AML-193 (cell line): ENCODE results near the gene MAD1L1.

Experiments
- DNase-seq, 2 experiments: peaks; one replicate each; lab custom pipeline; 2025; lab: John Stamatoyannopoulos, UW

MAD1L1 gene

DNA sequence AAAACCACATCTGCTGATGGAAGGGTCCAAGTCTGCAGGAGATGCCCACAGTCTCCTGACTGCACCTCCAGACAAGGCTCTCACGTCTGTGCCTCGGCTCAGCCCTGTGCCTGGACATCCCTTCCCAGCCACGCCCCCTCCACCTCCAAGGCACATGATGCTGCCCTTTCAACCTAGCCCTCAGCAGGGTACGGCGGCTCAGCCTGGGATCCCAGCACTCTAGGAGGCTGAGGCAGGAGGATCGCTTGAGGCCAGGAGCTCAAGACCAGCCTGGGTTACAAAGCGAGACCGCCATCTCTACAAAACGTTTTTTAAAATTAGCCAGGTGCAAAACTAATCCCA lies 14.3 kb downstream of the MAD1L1 start:
- no peak for DNase-seq

DNA sequence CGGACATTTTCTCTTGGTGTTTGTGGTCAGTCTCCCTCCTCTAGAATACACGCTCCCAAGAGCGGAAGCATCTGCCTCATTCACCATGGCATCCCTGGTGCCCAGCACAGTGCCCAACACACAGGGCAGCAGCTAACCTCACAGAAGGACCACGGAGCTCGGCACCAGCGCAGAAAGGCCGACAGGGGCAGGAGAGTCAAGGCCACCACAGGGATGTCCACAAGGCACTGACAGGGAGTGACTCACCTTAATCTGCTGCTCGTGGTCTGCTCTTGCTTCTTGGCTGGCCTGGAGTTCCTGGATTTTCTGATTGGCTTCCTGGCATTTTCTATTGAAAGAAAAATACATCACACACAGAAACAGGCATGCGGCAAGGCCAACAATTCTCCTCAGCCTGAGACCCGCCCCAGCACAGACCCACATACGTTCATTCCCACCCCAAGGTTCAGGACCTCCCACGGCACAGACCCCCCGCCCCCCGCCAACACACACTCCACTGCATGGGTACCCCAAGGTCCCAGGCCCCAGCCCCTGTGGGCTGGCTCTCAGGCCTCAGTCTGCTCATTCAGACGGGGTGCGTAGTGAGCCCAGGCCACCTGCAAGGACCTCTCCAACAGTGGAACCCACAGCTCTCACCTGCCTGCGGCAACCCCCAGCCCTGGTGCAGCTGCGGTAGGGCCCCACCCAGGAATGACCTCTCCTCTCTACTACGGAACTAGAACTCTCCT lies 14.9 kb downstream of the MAD1L1 start:
- no peak for DNase-seq

DNA sequence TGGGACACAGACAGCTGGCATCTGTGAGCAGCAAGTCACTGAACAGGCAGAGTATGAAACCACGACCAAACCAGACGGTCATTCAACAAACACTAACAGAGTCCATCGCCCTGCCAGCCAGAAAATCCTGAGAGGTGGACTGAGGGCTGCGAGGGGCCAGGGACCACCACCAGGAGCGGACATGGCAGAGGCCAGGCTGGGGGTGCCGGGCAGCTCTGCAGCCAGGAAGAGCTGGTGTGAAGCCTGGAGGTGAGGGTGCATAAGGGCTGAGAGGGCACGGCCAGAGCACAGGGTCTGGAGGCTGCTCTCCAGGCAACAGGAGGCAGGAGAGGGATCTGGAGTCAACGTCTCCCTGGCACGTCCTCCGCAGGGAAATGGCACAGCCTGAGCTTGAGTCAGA lies 15.5 kb downstream of the MAD1L1 start:
- DNase-seq, result no peak

DNA sequence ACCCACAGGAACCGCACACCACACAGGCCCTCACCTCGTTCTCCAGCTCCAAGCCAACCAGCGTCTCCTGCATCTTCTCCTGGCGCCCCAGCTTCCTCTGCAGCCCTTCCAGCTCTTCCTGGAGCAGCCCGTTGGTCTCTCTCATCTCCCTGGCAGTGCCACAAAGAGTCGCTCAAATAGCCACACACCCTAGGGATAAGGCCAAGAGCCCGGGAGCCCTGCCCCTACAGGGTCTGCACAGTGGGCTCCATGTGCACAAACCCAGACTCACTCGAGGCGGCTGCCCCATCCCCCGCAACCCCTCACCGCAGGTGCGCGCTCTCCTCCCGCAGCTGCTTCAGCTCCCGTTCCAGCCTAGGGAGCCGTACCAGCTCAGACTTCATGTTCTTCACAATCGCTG lies 16.9 kb downstream of the MAD1L1 start:
- no peak for DNase-seq

DNA sequence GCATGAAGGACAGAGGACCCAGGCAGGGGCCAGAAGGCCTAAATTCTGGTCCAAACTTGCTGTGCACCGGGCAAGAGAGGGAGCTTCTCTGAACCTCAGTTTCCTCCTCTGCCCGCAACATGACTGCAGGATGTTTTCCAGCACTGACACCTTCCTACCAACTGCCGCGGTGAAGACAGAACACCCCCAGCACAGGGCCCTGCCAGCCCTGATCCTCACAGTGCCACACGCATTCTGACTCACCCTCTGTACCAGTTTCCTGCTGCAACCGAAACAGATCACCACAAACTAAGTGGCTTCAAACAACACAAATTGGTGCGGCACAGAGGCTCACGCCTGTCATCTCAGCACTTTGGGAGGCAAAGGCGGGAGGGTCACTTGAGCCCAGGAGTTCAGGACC lies 18.1 kb downstream of the MAD1L1 start:
- DNase-seq, result no peak

DNA sequence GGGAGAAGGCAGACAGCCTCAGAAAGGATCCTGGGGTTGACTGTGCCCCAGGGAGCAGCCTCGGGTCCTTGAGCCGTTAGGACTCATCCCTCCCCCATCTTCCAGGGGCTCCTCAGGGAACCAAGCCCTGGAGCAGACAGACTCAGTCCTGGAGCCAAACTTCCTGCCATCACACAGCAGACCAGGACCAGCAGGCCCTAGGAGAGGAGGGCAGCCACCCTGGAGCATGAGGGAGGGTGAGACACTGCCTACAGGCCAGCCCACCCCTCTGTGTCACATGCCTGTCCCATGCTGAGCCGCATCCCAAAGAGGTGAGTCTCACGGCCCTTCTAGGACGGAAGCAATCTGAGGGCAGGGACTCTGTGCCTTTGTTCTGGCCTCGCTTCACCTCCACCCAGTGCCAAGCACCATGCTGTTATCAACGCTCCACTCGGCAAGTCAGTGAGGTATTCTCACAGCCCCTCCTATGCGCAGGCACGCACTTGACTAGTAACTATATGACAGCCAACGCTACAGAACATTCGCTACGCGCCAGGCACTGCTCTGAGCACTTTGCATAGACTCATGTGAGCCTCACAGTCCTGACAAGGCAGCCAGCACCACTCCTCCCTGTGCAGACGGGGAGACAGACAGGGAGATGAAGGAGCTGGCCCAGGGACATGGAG lies 19.1 kb downstream of the MAD1L1 start:
- DNase-seq, result no peak

DNA sequence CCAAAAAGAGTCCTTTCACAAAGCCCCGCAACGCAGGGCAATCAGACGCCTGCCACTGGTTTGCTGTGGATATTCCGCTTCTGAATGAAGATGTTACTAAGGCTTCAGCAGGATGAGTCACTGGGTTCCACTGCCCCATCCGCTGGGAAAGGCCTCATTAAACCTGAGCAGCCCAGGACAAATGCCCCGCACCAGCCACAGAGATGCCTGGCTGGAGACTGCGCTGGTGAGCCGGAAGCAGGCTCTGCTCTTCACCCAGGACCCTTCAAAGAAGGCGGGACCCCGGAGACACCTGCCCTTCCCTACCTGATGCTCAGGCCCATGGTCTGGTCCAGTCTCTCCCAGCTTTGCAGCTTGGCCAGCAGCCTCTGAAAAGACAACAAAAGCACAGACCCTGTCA lies 19.8 kb downstream of the MAD1L1 start:
- DNase-seq, result no peak

DNA sequence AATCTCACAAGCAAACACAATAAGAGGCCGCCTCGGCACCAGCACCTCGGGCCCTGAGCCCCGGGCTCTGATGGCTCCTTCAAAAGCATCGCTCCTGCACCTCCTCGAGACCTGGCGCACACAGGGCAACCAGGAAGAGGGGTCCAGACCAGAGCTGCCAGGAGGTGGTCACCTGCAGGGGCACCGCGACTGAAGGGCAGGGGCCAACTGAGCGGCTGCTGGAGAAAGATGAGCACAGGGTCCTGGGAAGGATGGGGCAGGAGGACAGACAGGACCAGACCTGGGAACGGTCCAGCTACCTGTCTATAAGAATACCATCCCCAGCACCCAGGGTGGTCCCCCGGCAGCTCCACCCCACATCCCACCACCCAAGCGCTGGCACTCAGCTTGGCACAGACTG lies 20.8 kb downstream of the MAD1L1 start:
- no peak for DNase-seq

DNA sequence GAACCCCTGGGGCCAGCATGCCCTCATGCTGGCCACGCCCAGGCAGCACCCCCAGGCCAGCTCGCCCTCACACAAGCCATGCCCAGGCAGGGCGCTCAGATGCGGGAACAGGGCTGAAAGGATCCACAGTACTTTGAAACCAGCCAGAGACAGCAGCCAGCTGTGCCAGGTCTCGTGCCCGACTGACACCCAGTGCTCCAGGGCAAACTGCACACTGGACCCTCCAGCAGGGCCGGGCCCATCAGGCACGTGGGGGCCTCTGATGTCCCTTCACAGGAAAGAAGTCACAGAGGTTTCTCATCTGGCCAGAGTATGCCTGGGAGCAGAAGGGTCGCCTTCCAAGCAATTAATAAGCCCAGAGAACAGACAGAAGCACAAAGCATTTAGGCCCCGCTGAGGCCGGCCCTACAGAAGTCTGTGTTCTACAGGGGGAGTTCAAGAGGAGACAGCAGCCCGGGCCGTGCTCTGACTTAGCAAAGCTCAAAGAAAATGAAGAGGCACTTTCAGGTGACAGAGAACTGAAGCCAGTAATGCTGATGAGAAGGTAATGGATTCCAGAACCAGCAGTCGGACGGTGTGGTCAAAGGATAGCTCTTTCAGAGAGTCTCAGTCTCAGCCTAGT lies 21.4 kb downstream of the MAD1L1 start:
- no peak for DNase-seq

DNA sequence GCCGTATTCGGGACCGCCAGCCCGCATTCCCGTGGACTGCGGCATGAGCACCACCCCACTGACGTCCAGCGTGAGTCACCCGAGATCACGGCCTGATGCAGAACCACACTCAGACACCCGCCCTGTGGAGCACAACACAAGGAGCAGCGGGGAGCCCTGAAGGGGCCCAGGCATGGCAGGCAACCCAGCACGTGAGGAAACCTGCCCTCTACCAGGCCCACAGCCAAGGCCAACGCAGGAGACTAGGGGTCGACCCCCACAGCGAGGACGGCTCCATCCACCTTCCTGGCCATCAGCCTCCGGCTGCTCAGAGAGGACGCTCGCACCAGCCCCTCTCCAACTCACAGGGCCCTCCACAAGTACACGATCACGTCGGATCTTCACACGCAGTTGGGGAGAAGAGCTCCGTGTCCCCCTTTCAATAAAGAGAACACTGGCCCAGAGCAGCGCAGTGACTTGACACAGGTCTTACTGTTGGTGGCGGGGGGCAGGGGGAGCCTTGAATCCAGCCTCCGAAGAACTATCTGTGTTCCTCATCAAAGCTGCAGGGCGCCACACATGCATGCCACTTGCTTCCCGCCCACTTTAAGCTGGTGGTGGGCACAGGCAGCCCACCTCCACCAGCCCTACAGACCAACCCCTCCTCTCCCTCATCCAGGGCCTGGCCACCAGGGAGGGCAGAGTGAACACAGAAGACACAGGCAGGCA lies 22.0 kb downstream of the MAD1L1 start:
- DNase-seq, result no peak

DNA sequence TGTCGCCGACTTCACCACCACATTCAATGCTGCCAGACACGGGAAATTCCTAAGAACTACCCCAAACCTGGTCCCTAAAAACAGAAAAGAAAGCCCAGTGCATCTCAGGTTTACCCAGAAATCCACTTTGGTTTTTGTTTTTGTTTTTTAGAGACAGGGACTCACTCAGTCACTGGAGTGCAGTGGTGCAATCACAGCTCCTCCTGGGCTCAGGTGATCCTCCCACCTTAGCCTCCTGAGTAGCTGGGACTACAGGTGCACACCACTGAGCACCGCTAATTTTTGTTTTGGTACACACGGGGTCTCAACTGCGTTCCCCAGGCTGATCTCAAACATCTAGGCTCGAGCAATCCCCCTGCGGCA lies 22.8 kb downstream of the MAD1L1 start:
- no peak for DNase-seq

DNA sequence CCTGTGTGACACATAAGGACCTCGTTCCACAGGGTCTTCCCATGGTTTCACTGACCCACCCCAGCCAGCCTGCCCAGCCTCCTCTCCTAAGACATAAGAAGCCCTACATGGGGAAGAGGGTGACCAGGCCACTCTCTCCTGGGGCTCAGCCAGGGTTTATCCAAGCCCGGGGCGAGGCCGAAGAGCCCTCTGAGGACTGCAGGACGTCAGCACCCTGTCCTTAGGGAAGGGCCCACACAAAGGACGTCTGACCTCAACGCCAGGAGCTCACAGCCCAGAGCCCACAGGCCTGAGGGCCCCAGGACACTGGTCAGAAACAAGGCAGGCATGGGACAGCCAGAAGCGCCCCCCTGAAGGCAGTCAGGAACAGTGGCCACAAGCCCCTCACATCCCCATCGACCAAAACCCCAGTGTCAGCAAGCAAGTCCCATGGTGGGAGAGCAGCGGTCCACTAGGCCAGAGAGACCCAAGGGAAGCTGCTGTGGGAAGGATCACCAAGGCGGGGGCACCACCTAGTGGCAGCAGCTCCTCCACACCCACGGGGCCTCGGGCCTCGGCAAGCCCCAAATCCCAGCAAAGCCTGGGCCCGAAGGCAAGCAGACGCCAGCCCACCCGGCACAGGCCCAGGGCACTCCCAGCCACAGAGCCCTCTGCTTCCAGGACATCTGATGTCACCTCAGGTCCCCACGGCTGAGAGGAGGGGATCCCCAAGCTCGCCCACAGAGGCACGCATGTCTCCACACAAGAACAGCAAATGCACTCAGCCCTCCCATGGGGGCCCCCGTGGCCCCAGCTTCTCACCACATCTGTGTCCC lies 23.4 kb downstream of the MAD1L1 start:
- peak; percentile 1 to 15 for DNase-seq

DNA sequence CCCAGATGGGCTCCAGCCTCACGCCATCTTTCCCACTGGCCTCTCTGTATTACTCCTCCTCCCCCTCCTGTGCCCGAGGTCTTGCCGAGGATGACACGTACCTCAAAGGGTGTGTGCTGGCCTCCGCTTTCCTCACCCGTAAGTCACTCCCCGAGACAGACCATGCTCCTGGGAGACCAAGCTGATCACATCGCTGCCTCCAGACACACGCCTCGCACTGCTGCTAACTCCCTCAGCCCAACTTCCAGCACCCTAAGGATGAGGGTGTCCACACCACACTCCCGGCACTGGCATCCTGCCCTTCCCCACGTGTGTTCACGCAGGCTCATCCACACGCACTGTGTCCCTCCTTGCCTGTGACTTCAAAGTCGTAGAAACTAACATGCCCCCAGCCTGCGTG lies 24.0 kb downstream of the MAD1L1 start:
- DNase-seq, result no peak

DNA sequence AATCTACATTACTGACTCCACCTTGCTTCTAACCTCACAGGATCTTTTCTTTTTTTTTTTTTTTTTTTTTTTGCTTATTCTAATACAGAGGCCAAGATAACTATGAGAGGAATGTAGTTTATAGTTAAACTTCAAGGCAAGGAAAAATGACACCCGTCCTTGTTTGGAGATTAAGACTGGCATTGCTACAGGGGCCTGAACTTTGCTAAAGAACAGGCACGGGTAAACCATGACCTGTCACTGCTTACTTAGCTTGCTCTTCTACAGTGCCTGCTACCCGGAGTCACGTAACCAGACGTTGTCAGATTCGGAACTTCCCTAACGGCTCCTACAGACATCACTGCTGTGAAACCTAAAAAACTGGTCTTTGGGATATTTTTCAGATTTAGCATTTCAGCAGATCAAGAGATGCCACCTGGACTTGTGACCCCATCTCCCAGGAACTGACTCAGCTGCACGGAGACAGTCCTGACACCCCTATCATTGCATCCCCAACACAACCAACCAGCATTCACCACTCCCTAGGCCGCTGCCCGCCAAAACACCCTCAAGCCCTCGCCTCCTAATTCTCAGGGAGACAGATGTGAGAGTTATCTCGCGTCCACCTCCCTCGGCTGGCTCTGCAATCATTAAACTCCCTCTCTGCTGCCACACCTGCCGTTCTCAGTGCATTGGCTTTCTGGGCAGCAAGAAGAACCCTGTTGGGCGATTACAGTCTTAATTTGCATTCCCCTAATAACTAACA lies 27.5 kb downstream of the MAD1L1 start:
- DNase-seq, result no peak

DNA sequence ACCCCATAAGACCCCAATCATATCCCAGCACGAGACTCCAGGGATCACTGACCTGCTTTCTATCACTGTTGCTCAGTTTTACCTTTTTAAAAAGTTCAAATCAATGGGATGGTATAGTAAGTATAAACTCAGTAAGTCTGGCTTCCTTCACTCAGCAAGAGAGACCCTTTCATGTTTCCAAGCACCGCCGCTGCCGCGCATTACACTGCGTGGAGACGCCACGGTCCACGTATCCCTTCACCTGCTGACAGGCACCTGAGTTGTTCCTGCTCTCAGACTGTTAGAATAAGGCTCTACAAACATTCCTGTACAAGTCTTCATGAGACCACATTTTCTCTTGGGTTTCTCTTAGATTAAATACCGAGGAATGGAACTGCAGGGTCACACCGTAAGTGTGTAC lies 28.3 kb downstream of the MAD1L1 start:
- no peak for DNase-seq

DNA sequence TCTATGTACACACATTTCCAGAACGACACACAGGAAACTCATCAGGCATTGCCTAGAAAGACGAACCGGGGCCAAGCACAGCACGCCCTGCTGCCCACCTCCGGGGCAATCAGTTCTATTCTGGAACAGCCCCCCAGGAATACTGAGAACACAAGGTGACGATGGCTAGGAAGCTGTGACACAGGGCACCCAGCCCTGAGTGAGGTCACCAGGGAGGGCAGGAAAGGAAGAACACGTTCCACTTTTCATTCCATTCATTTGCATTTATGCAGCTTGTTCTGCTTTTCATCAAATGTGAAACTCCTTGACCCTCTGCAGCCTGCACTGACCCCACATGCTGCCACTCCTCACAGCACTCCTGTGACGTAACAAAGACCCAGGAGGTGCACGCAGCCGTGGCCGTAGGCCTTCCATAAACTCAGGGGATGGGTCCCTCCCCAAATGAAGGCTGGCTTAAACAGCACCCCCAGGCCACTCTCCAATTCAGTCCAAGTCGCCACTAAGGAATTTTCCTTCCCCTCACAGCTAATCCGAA lies 28.9 kb downstream of the MAD1L1 start:
- DNase-seq, result no peak

DNA sequence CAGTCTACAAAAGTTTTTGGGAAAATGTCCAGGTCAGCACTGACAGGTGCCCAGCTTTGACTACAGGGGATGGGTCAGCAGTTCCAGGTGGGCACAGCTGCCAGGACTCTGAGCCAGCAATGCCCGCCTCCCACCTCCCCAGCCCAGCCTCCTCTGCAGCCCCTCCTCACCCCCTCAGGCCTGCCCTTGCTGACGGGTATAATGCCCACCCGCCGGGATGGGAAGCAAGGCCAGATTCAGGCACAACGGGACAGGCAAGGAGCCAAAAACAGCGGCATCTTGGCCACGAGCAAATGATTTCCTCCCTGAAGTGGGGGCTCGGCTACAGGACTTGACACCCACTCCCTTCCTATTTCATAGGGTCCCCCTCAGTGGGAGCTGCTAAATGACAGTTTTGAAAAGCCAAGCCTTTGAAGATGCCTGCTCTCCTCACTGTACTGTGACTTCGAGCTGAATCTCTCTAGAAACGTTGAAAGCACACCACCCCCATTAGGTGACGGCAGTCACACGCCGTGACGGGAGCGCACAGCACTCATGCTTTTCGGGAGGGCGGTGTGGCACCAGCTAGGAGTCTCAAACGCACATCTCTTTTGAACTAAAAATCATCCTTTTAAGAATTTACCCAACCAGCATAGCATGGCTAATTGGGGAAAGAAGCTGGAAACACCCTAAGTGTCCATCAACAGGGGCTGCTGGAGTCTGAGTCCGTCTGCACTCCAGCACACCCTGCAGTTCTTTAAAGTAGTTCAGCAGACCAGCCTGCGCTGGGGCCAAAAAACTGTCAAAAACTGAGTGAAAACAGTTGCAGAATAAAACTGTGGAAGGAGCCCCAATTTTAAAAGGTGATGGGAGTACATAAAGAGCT lies 29.6 kb downstream of the MAD1L1 start:
- no peak for DNase-seq

DNA sequence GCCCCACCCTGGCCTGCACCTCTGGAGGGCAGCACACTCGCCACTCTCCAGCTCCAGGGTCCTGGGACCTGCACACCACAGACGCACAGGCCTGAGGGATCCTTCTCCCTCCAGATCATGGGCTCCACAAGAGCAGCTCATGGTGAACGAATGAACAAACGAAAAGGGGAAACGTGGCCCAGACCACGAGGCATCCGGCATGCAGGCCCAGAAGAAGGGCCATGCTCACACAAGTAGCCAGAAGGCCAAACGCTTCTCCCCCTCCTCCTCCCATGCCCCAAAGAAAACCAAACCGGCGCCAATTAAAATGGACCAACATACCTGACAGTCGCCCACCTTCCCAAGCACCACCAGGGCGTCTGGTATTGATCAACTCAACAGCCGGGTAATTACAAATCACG lies 30.4 kb downstream of the MAD1L1 start:
- DNase-seq, result no peak

DNA sequence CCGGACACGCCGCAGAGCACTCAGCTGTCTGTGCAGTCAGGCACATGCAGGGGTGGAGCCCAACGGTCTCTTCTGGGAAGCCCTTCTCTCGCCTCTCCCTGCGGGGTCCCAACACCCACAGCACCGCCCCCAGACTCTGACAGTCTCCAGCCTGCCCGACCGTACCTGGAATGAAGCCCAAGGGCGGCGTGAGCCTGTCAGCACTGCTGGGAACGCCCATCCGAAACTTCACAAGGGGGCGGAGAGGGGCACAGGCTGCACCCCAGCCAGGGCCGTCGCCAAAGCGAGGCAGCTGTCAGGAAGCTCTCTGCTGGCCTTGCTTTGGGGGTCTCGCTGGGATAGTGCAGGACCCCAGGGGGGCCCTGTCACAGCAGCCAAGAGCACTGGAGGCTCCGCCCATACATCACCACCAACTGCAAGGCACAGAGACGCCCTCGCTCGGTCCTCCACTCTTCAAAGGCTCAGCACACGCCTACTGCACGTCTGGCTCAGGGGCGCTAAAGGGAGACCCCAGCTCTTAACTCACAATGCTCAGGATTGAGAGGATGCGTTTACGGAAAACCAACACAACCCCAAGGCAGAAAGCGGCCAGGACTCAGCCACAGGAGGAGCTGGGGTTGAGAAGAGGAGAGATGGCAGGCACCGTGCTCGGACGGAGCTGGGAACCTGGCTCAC lies 30.9 kb downstream of the MAD1L1 start:
- no peak for DNase-seq

DNA sequence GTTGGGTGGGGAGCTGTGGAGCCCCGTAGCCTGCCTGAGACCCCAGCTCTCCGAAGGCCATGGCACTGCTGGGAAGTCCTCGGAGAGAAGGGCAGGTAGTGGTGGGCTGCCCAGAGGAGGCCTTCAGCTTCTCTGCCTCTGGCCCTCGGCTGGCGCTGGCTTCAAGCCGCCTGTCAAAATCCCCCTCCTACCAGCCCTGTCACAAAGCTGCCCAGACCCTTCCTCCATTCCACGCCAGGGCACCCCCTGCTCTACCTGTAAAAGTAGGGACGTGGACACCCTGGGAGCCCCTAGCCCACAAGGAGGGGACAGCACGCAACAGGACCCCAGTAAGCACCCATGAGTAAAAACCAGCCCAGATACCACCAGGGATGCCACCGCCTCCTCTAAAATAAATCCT lies 31.6 kb downstream of the MAD1L1 start:
- no peak for DNase-seq
